WERI-Rb-1 (cell line): Measurements from ENCODE around the gene CLMP.

Source experiments
- DNase-seq: peaks from one replicate; pipeline ENCODE4 v3.0.0-alpha.2; 2020
- H3K27ac ChIP-seq: fragments of 250-450 bp; sonication (Bioruptor Pico); 2 replicates; pipeline ENCODE4 v1.5.1; 2020; ENCODE audit warnings: mild to moderate bottlenecking, moderate library complexity
- H3K27me3 ChIP-seq: fragments of 250-450 bp; sonication (Bioruptor Pico); 2 replicates; pipeline ENCODE4 v1.5.1; 2021; ENCODE audit warnings: mild to moderate bottlenecking, low read depth, moderate library complexity; ENCODE audit not compliant: insufficient read depth, severe bottlenecking
- H3K36me3 ChIP-seq: fragments of 250-450 bp; sonication (Bioruptor Pico); 2 replicates; pipeline ENCODE4 v1.5.1; 2020; ENCODE audit warnings: mild to moderate bottlenecking, moderate library complexity
- H3K4me3 ChIP-seq: 2 replicates; pipeline ENCODE4 v1.5.1; 2011; ENCODE audit warnings: low read depth, mild to moderate bottlenecking, control low read depth, low read length
- H3K9me3 ChIP-seq: fragments of 250-450 bp; sonication (Bioruptor Pico); 2 replicates; pipeline ENCODE4 v1.5.1; 2021; ENCODE audit warnings: mild to moderate bottlenecking, moderate library complexity; ENCODE audit not compliant: severe bottlenecking
- TF ChIP-seq, protein P1 (sequence below): IDR thresholded peaks from 2 replicates; pipeline ENCODE4 v1.5.1; 2011; ENCODE audit warnings: low read depth, mild to moderate bottlenecking, control low read depth, inconsistent platforms, low read length

Gene CLMP

DNA sequence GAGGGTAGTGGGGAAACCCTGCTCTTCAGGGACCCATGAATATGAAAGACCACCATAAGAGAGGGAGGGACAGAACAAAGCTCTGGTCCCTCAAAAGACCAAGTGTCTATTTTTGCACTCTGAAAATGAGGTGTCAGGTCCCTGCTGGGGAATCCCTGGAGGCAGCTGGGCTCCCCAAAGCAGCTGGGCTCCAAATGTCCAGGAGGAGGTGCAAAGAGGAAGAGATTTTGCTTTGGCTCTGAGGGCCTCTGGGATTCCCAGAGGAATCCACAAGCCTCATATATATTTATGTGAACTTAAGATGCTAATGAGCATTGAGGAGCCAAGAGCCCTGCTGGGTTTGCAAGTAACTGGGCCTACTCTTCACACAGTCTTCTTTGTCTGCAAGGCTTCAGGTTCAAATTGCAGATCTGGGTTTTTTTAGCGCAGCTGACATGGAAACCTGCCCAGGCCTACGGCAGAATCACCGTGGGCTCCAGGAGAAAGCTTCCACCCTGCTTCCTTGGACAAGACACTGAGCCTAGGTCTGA is 26.0 kb downstream of the CLMP start:
- DNase-seq, result no peak
- no peak overlapping the region for H3K4me3 ChIP-seq
- no peaks in the 10 kb centered on the region for H3K9me3 ChIP-seq
- H3K27ac ChIP-seq, result no peak overlapping the region
- no peaks in the 10 kb centered on the region for H3K36me3 ChIP-seq
- TF ChIP-seq, protein P1, sequence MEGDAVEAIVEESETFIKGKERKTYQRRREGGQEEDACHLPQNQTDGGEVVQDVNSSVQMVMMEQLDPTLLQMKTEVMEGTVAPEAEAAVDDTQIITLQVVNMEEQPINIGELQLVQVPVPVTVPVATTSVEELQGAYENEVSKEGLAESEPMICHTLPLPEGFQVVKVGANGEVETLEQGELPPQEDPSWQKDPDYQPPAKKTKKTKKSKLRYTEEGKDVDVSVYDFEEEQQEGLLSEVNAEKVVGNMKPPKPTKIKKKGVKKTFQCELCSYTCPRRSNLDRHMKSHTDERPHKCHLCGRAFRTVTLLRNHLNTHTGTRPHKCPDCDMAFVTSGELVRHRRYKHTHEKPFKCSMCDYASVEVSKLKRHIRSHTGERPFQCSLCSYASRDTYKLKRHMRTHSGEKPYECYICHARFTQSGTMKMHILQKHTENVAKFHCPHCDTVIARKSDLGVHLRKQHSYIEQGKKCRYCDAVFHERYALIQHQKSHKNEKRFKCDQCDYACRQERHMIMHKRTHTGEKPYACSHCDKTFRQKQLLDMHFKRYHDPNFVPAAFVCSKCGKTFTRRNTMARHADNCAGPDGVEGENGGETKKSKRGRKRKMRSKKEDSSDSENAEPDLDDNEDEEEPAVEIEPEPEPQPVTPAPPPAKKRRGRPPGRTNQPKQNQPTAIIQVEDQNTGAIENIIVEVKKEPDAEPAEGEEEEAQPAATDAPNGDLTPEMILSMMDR, result no peak
- H3K27me3 ChIP-seq, result no peaks in the 10 kb centered on the region

DNA sequence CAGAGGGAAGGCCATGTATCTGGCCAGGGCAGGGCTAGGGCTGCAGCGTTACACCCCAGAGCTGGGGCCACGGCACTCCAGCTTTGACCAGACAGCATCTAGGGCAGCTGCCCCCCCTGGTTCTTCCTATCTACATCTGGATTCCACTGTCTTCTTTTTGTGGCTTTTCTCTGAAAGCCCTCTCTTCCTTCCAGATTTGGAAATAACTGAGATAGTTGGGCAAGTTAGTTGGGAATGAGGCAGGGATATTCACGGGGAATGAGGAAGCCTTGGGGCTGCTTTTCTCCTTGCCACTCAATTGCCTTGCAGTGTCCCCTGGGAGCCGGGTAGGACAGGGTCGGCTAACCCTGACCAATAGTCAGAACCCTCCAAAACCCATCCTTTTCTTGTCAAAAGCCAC is 26.8 kb downstream of the CLMP start:
- Histone ChIP-seq H3K27me3 (no peaks in the 10 kb centered on the region), H3K36me3 (no peaks in the 10 kb centered on the region), H3K27ac (no peak overlapping the region), H3K9me3 (no peaks in the 10 kb centered on the region), H3K4me3 (no peak overlapping the region)
- DNase-seq, result no peak
- TF ChIP-seq, protein P1, result no peak

DNA sequence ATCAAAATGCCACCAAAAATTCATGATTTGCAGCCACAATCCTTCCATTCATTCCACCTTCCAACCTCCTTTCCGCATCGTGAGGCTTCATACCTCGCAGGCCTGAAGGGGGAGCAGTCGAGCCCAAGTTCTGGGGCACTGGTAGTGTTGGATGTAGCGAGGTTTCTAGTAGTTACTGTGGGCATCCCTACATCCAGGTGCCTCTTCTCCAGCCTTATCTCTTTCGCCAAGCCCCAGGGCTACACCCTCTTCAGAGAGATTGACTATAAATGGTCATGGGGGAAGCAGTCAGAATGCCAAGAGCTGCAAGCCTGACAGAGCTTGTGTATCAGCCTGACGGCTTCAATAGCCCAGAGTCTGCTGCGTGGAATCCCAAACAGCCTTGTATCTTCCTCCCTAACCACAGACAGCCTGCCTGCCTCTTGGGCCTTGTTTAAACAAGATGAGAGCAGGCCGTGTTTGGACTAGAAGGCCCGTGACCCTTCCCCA is 28.9 kb downstream of the CLMP start:
- peak; percentile 25 for DNase-seq
- H3K27ac ChIP-seq, result no peak overlapping the region
- H3K36me3 ChIP-seq, result no peaks in the 10 kb centered on the region
- no peaks in the 10 kb centered on the region for H3K27me3 ChIP-seq
- H3K9me3 ChIP-seq, result no peaks in the 10 kb centered on the region
- TF ChIP-seq, protein P1, result peak; percentile 68
- no peak overlapping the region for H3K4me3 ChIP-seq

DNA sequence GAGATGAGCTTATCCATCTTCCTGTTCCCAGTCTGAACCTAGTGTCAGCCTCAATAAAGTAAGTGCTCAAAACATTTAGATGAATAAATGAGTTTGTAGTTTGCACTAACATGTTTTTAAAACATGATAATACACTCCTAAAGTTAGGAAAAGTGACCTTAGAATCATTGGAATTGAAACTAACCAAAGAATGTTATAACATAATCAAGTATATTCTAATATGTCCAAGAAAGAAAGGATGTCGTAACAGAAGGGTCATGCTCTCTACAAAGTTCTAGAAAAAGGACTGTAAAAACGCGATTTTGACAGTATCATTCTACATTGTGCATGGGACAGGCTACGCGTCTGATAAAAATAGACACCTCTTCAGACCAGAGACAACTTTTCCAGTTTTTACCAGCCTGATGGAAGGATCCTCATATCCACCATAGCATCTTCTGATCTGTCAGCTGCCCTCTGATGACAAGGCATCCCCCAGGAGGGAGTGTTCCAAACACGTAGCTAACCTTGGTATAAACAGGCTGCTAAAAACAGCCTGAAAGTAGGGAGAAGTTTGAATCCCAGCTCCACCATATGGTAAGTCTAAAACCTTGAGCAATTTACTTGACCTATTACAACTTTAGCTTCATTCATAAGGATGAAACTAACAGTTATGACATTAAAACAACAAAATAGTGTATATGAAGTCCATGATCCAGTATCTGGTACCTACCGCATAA is 30.2 kb downstream of the CLMP start:
- Histone ChIP-seq H3K27ac (no peak overlapping the region), H3K36me3 (no peaks in the 10 kb centered on the region), H3K9me3 (no peaks in the 10 kb centered on the region), H3K27me3 (no peaks in the 10 kb centered on the region), H3K4me3 (no peak overlapping the region)
- no peak for DNase-seq
- TF ChIP-seq, protein P1, result no peak

DNA sequence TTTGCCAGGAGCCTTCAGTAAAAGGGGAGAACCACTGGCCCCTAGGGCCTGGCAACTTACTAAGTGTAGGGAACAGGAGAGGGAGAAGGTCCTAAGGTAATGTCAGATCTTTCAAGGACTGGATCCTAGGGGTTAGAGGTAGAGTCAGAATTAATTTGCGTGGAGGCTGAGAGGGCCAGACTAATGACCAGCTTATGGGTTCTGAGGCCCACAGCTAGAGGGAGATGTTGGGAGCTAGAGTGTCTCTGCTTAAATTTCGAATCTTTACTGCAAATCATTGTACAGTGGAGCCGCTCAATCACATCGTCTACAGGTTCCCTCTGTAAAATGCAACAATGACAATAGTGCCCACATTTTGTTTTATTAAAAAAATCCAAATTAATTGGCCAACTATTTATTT is 31.4 kb downstream of the CLMP start:
- Histone ChIP-seq H3K4me3 (no peak overlapping the region), H3K27me3 (no peaks in the 10 kb centered on the region), H3K9me3 (no peaks in the 10 kb centered on the region), H3K36me3 (no peaks in the 10 kb centered on the region), H3K27ac (no peak overlapping the region)
- TF ChIP-seq, protein P1, result peak; percentile 33; the same call in 1 of the 2 replicates
- no peak for DNase-seq
